GM20000 (cell line): ENCODE data around the gene CNOT4.
"Not testable (repeated sequence)": the region's sequence is repeated elsewhere in the genome, so short reads cannot be mapped to it uniquely, and the experiment has no call there.

ENCODE experiments used
- DNase-seq: peaks from one replicate; pipeline ENCODE4 v3.0.0; 2012; ENCODE audit warnings: low spot score
- TF ChIP-seq, protein P1 (sequence below): IDR thresholded peaks from 2 replicates; pipeline ENCODE4 v1.5.1; 2012; ENCODE audit warnings: mild to moderate bottlenecking, control low read depth; ENCODE audit errors: extremely low read depth, missing control alignments

The CNOT4 gene

DNA sequence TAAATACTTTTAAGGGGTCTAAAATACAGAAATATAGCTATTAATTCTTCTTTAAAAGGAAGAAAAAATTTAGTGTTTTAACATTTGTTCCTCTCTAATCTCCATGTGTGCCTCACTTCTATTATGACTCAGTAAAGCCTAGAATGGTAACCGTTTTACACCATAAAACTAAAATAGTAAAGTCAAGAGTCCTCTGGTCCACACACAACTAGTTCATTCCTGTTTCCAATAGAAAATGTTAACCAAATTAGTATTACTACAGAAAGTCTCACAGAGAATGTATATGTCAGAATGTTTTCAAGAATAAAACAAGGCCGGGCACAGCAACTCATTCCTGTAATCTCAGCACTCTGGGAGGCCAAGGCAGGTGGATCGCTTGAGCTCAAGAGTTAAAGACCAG lies 55.8 kb downstream of the CNOT4 start:
- TF ChIP-seq, protein P1, sequence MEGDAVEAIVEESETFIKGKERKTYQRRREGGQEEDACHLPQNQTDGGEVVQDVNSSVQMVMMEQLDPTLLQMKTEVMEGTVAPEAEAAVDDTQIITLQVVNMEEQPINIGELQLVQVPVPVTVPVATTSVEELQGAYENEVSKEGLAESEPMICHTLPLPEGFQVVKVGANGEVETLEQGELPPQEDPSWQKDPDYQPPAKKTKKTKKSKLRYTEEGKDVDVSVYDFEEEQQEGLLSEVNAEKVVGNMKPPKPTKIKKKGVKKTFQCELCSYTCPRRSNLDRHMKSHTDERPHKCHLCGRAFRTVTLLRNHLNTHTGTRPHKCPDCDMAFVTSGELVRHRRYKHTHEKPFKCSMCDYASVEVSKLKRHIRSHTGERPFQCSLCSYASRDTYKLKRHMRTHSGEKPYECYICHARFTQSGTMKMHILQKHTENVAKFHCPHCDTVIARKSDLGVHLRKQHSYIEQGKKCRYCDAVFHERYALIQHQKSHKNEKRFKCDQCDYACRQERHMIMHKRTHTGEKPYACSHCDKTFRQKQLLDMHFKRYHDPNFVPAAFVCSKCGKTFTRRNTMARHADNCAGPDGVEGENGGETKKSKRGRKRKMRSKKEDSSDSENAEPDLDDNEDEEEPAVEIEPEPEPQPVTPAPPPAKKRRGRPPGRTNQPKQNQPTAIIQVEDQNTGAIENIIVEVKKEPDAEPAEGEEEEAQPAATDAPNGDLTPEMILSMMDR, result no peak
- no peak for DNase-seq

DNA sequence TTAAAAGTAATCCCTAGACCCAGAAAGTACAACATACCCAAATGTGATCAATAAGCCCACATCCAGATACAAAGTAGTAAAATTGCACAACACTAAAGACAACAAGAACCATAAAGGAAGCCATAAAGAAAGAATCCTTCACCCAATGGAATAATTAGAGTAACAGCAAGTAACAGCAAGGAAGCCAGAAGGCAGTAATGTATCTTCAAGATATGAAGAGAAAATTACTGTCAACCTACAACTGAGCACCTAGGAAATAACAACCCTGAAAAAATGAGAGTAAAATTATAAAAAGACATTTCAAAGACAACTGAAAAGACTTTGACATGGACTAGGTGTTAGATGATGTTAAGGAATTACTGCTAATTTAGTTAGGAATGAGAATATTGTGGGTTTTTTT lies 60.5 kb downstream of the CNOT4 start:
- DNase-seq, result no peak
- TF ChIP-seq, protein P1, result no peak

DNA sequence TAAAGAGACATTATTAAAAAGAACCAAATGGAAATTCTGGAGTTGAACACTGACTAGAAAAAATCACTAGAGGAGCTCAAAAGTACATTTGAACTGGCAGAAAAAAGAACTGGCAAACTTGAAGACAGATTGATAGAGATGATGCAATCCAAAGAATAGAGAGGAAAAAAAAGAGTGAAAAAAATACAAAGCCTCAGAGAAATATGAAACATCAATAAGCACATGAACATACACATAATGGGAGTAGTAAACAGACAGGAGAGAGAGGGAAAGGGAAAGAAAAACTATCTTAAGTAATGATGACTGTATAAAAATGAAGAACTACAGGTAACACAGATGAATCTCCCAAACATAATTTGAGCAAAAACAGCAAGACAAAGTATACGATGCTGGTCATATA lies 61.1 kb downstream of the CNOT4 start:
- DNase-seq, result no peak
- TF ChIP-seq, protein P1, result no peak

DNA sequence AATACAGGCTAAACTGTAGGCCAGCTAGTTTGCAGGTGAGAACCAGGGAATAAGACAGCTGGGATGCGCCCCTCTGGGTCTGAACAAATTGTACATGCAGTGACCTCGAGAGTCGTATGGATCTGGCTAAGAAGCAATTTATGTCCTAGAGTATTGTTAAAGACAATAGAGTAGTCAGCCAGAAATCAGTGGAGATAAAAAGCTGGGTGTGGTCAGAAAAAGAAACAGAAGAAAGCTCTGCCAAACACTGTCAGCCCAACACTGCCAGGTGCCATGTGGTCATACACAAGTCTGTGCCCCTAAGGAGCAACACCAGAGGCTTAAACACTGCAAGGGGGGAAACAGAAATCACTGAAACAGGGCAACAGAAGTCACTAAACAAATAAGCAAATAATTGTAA lies 62.2 kb downstream of the CNOT4 start:
- DNase-seq, result no peak
- TF ChIP-seq, protein P1, result no peak

DNA sequence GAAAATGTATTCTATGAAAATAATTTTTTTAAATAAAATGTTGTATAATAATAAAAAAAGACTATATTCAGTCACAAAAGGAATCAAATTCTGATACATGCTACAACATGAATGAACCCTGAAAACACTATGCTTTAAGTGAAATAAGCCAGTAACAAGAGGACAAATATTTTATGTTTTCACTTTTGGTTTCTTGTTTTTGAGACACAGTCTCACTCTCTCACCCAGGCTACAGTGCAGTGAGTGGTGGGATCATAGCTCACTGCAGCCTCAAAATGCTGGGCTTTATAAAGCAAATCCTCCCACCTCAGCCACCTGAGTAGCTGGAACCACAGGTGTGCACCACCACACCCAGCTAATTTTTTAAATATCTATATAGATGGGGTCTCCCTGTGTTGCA lies 64.2 kb downstream of the CNOT4 start:
- TF ChIP-seq, protein P1, result no peak

DNA sequence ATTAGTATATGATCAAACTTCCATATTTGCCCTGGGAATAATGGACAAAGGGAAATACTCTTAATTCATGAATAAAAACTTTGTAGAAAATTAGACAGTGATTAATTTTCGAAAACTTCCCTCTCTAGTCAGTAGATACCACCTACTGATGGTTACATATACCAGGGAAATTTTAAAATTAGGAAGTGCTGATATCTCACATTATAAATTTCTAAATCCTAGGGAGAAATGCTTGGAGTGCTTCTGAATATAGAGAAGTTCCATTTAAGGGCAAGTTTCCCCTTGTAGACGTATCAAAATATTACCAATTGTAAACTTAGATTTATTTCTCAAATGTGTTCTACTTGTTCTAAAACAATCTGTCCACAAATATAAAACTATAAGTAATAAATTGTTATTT lies 64.6 kb downstream of the CNOT4 start:
- DNase-seq, result not testable (repeated sequence)

More for the DNA sequence above, 64.2 kb downstream of the CNOT4 start:
- DNase-seq, result no peak

DNA sequence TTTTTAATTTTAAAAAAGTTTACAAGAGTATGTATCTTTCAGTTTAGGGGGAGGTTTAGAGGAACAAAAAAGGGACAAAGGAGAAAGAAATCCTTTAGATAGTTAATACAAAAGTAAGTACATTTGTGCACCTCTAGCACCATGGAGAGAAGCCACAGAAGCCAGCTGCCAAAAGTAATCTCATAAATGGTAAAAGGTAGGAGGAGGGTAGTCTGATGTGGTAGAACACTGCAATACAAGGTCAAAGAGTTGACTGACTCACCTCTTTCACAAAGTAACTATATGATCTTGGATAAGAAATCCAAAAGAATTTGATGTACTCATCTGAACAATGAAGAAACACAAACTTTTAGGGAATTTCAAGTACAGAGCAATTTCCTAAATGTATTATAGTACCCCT lies 68.1 kb downstream of the CNOT4 start:
- TF ChIP-seq, protein P1, result no peak
- DNase-seq, result no peak

DNA sequence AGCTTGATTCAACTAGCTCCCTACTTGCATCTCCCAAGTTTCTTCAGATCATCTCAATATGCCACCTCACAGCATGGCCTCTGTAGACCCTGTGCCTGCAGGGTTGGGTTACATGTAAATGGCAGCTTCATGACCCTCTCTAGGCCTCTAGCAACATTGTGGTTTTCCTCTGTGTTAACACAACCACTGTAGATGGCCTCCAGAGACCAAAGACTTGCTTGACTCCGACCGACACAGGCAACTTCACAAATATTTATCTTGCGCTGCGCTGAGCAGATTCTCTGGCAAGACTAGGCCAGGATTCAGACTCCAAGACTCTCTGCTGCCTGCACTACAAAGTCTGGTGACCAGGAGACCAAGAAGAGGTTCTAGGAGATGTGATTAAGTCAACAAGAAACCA lies 75.9 kb downstream of the CNOT4 start:
- TF ChIP-seq, protein P1, result no peak
- no peak for DNase-seq
